Hepatocyte (in vitro differentiated cells): ENCODE data around the gene SNX9. TPM values are rescaled to one million over a fixed set of nuclear protein-coding genes. Genes with fewer than 3 reads are reported as not detected.

Source experiments
- DNase-seq: peaks from one replicate; pipeline ENCODE4 v3.0.0-alpha.2; 2016; ENCODE audit warnings: low spot score
- H2AFZ ChIP-seq: fragments of 200-600 bp; sonication (generic); 2 replicates; pipeline ENCODE4 v1.6.0; 2016; ENCODE audit warnings: antibody characterized with exemption, mild to moderate bottlenecking
- H3K27ac ChIP-seq: fragments of 200-600 bp; sonication (generic); 2 replicates; pipeline ENCODE4 v1.5.1; 2016; ENCODE audit warnings: mild to moderate bottlenecking
- H3K27me3 ChIP-seq: fragments of 200-600 bp; sonication (generic); 2 replicates; pipeline ENCODE4 v1.6.1; 2016
- H3K36me3 ChIP-seq: fragments of 200-600 bp; sonication (generic); replicated peaks from 2 replicates; pipeline ENCODE4 v1.5.1; 2016; ENCODE audit warnings: low read depth; ENCODE audit not compliant: insufficient read depth
- H3K4me1 ChIP-seq: fragments of 200-600 bp; sonication (generic); 2 replicates; pipeline ENCODE4 v1.5.1; 2016; ENCODE audit warnings: mild to moderate bottlenecking, moderate library complexity; ENCODE audit not compliant: insufficient read depth
- H3K4me2 ChIP-seq: fragments of 200-600 bp; sonication (generic); 2 replicates; pipeline ENCODE4 v1.6.0; 2016
- H3K4me3 ChIP-seq: fragments of 200-600 bp; sonication (generic); 2 replicates; pipeline ENCODE4 v1.5.1; 2016; ENCODE audit warnings: mild to moderate bottlenecking
- H3K79me2 ChIP-seq: fragments of 200-600 bp; sonication (generic); 2 replicates; pipeline ENCODE4 v1.6.0; 2017; ENCODE audit warnings: mild to moderate bottlenecking
- H3K9me2 ChIP-seq: fragments of 200-600 bp; sonication (generic); replicated peaks from 2 replicates; pipeline ENCODE4 v1.6.0; 2017; ENCODE audit warnings: mild to moderate bottlenecking; ENCODE audit not compliant: insufficient read depth
- H3K9me3 ChIP-seq: fragments of 200-600 bp; sonication (generic); 2 replicates; pipeline ENCODE4 v1.5.1; 2016; ENCODE audit warnings: low read depth, mild to moderate bottlenecking
- H4K20me1 ChIP-seq: fragments of 200-600 bp; sonication (generic); 2 replicates; pipeline ENCODE4 v1.6.0; 2016; ENCODE audit warnings: mild to moderate bottlenecking; ENCODE audit not compliant: insufficient read depth, poor library complexity, severe bottlenecking
- CTCF ChIP-seq: fragments of 200-600 bp; sonication (generic); IDR thresholded peaks from 2 replicates; pipeline ENCODE4 v1.5.1; 2016; ENCODE audit warnings: antibody characterized with exemption, mild to moderate bottlenecking; ENCODE audit not compliant: poor library complexity
- EZH2 ChIP-seq: fragments of 200-600 bp; sonication (generic); IDR thresholded peaks from 2 replicates; pipeline ENCODE4 v1.6.1; 2016; ENCODE audit warnings: antibody characterized with exemption, mild to moderate bottlenecking, borderline replicate concordance
- EZH2phosphoT487 ChIP-seq: fragments of 200-600 bp; sonication (generic); IDR thresholded peaks from one replicate; pipeline ENCODE4 v1.6.1; 2018; ENCODE audit warnings: antibody characterized with exemption, mild to moderate bottlenecking, low read depth, moderate library complexity; ENCODE audit not compliant: unreplicated experiment, severe bottlenecking
- WGBS: methylation state at CpG from one replicate; pipeline ENCODE4 v1.1.6; 2016; ENCODE audit warnings: low lambda C conversion rate; ENCODE audit errors: missing lambda C conversion rate; 5-methylcytosine and 5-hydroxymethylcytosine counted together
- polyA plus RNA-seq: library from polyadenylated mRNA; unstranded; fragments of >200 nt; fragmentation: Nextera tagmentation; extraction: Ambion mirVana; gene quantifications from 2 replicates; pipeline ENCODE4 v1.2.1, GENCODE V29; 2016
- total RNA-seq: library from RNA; depleted of rRNA; stranded (reverse); fragments of >200 nt; gene quantifications from 2 replicates; pipeline ENCODE4 v1.2.3, GENCODE V29; 2014

SNX9 gene
- total and polyA plus RNA-seq, 2 experiments from 2014 or later, result 34.1 to 34.7 TPM

- Histone ChIP-seq H3K9me2 (no peaks in the 10 kb centered on the region), H3K9me3 (no peaks in the 10 kb centered on the region), H2AFZ (no peak overlapping the region), H3K79me2 (no peaks in the 10 kb centered on the region), H3K4me1 (no peaks in the 10 kb centered on the region), H3K27ac (no peak overlapping the region), H3K36me3 (no peaks in the 10 kb centered on the region), H3K27me3 (no peaks in the 10 kb centered on the region), H3K4me2 (no peak overlapping the region), H3K4me3 (no peak overlapping the region), H4K20me1 (no peaks in the 10 kb centered on the region)
- DNase-seq, result no peak
- TF ChIP-seq CTCF, result no peak
- TF ChIP-seq EZH2phosphoT487, result no peak
- no peak for TF ChIP-seq EZH2
- 96% methylated on average over 13 of the region's 13 CpGs for WGBS
Measured at GRCh38 chr6:157928428-157928827, 105.4 kb downstream of the SNX9 start.

GRCh38 chr6:157929076-157929475 is 106.0 kb downstream of the SNX9 start:
- Histone ChIP-seq H3K4me1 (no peaks in the 10 kb centered on the region), H3K4me2 (no peak overlapping the region), H2AFZ (no peak overlapping the region), H3K4me3 (no peak overlapping the region), H3K27me3 (no peaks in the 10 kb centered on the region), H3K9me2 (no peaks in the 10 kb centered on the region), H3K36me3 (no peaks in the 10 kb centered on the region), H4K20me1 (no peaks in the 10 kb centered on the region), H3K79me2 (no peaks in the 10 kb centered on the region), H3K9me3 (no peaks in the 10 kb centered on the region), H3K27ac (no peak overlapping the region)
- WGBS, result 96% methylated on average over 7 of the region's 7 CpGs
- no peak for TF ChIP-seq EZH2phosphoT487
- TF ChIP-seq EZH2, result no peak
- TF ChIP-seq CTCF, result no peak
- no peak for DNase-seq

- H3K79me2 ChIP-seq, result no peaks in the 10 kb centered on the region
- no peaks in the 10 kb centered on the region for H3K9me3 ChIP-seq
- TF ChIP-seq EZH2phosphoT487 (no peak), CTCF (no peak), EZH2 (no peak)
- no peaks in the 10 kb centered on the region for H3K36me3 ChIP-seq
- H2AFZ ChIP-seq, result no peak overlapping the region
- H3K9me2 ChIP-seq, result no peaks in the 10 kb centered on the region
- no peak overlapping the region for H3K27ac ChIP-seq
- H3K27me3 ChIP-seq, result no peaks in the 10 kb centered on the region
- H3K4me1 ChIP-seq, result no peaks in the 10 kb centered on the region
- DNase-seq, result no peak
- no peaks in the 10 kb centered on the region for H4K20me1 ChIP-seq
- H3K4me3 ChIP-seq, result no peak overlapping the region
- WGBS, result 88% methylated on average over 3 of the region's 3 CpGs
- H3K4me2 ChIP-seq, result no peak overlapping the region
Measured at GRCh38 chr6:157929765-157930319, 106.8 kb downstream of the SNX9 start.

GRCh38 chr6:157935786-157936185 is 112.7 kb downstream of the SNX9 start:
- H3K27me3 ChIP-seq, result no peaks in the 10 kb centered on the region
- no peak overlapping the region for H3K27ac ChIP-seq
- no peaks in the 10 kb centered on the region for H4K20me1 ChIP-seq
- no peaks in the 10 kb centered on the region for H3K9me3 ChIP-seq
- DNase-seq, result no peak
- no peaks in the 10 kb centered on the region for H3K4me1 ChIP-seq
- no peak overlapping the region for H3K4me3 ChIP-seq
- H2AFZ ChIP-seq, result no peak overlapping the region
- no peaks in the 10 kb centered on the region for H3K79me2 ChIP-seq
- no peaks in the 10 kb centered on the region for H3K9me2 ChIP-seq
- H3K4me2 ChIP-seq, result no peak overlapping the region
- TF ChIP-seq CTCF, result no peak
- TF ChIP-seq EZH2, result no peak
- no peak for TF ChIP-seq EZH2phosphoT487
- no peaks in the 10 kb centered on the region for H3K36me3 ChIP-seq
- 76% methylated on average over 2 of the region's 2 CpGs for WGBS
